ENCODE results near the gene XAF1. TPM values are rescaled to one million over a fixed set of nuclear protein-coding genes. Genes with fewer than 3 reads are reported as not detected.

Gene XAF1
- total and polyA plus RNA-seq, 10 of the 15 experiments (the other 5 are each of a cell fraction or from before 2014, with no cell fraction given) = 16.3 to 59.1 (median 44.6) TPM

GRCh38 chr17:6706996-6707395 is 48.9 kb upstream of the XAF1 start (continued):
- TF ChIP-seq, protein P1, sequence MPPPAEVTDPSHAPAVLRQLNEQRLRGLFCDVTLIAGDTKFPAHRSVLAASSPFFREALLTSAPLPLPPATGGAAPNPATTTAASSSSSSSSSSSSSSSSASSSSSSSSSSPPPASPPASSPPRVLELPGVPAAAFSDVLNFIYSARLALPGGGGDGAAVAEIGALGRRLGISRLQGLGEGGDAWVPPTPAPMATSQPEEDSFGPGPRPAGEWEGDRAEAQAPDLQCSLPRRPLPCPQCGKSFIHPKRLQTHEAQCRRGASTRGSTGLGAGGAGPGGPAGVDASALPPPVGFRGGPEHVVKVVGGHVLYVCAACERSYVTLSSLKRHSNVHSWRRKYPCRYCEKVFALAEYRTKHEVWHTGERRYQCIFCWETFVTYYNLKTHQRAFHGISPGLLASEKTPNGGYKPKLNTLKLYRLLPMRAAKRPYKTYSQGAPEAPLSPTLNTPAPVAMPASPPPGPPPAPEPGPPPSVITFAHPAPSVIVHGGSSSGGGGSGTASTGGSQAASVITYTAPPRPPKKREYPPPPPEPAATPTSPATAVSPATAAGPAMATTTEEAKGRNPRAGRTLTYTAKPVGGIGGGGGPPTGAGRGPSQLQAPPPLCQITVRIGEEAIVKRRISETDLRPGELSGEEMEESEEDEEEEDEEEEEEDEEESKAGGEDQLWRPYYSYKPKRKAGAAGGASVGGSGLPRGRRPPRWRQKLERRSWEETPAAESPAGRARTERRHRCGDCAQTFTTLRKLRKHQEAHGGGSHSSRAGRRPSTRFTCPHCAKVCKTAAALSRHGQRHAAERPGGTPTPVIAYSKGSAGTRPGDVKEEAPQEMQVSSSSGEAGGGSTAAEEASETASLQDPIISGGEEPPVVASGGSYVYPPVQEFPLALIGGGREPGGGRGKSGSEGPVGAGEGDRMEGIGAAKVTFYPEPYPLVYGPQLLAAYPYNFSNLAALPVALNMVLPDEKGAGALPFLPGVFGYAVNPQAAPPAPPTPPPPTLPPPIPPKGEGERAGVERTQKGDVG (CRISPR knock-in tag; IDR thresholded peaks at IDR 0.05) = no peak
- no peak for TF ChIP-seq RELB (IDR thresholded peaks at IDR 0.05; ENCODE audit: low read depth)
- TF ChIP-seq DPF2 (IDR thresholded peaks at IDR 0.05) = no peak
- TF ChIP-seq RAD51 (IDR thresholded peaks at IDR 0.05) = no peak
- no peak for TF ChIP-seq NR2C2 (IDR thresholded peaks at IDR 0.05; ENCODE audit: borderline replicate concordance, control insufficient read depth, insufficient read length, low read depth)

GRCh38 chr17:6708357-6708961 is 47.4 kb upstream of the XAF1 start:
- DNase-seq (ENCODE audit: low read depth, low spot score) (no peak), ATAC-seq (no peak), FAIRE-seq (no peak)
- no peak overlapping the region for H3K9ac ChIP-seq (ENCODE audit: control insufficient read depth, insufficient read depth, low read length)
- H3K9me3 ChIP-seq (replicated peaks; ENCODE audit: control insufficient read depth, insufficient read depth, low read length) = no peaks in the 10 kb centered on the region
- peaks cover 3 to 4% of the 10 kb centered on the region in 2 experiments; a peak in 2 of 4 replicates for H3K27me3 ChIP-seq (replicated peaks in 1 of 2; ENCODE audit: control insufficient read depth in 2 of 2, insufficient read depth in 2 of 2, low read length in 1 of 2)
- RAD21 ChIA-PET (ENCODE audit: unreplicated experiment) = no interaction called here
- no peak overlapping the region for H2AFZ ChIP-seq (ENCODE audit: control insufficient read depth, low read depth, low read length)
- CTCF ChIA-PET = interaction anchor here (0.7 kb wide), 1 partner anchor 133 kb away, joined by 3 read pairs; no protein-coding TSS in a partner anchor
- no peak overlapping the region for H3K4me3 ChIP-seq
- H3K79me2 ChIP-seq (ENCODE audit: control insufficient read depth, insufficient read depth, low read length) = no peaks in the 10 kb centered on the region
- BruUV-seq (replicated peaks) = no TSS peak
- in situ Hi-C loops (cut with MboI) (no loop called here), intact Hi-C loops (cut with micrococcal nuclease; ENCODE audit: unreplicated experiment) (no loop called here)
- H3K36me3 ChIP-seq (ENCODE audit: control insufficient read depth in 2 of 2, insufficient read depth in 2 of 2, low read length in 1 of 2) = no peaks in the 10 kb centered on the region
- POLR2A ChIA-PET = no interaction called here
- no peak overlapping the region for H3K4me2 ChIP-seq (ENCODE audit: control insufficient read depth, insufficient read depth)
- H3K4me1 ChIP-seq (ENCODE audit: control insufficient read depth, insufficient read depth, low read length) = no peaks in the 10 kb centered on the region
- TF ChIP-seq SRF (IDR thresholded peaks at IDR 0.05; ENCODE audit: low read depth in 2 of 2, low read length in 2 of 2) (no peak), REST (IDR thresholded peaks at IDR 0.05; ENCODE audit: low read depth, low read length) (no peak), TARDBP (IDR thresholded peaks at IDR 0.05; ENCODE audit: borderline replicate concordance) (no peak), NR2C2 (IDR thresholded peaks at IDR 0.05; ENCODE audit: borderline replicate concordance, control insufficient read depth, insufficient read length, low read depth) (no peak), SUPT20H (IDR thresholded peaks at IDR 0.05; ENCODE audit: borderline replicate concordance, control insufficient read depth, low read depth, low read length) (no peak), CHD1 (IDR thresholded peaks at IDR 0.05; ENCODE audit: low read depth, low read length) (no peak)
- TF ChIP-seq, protein P2, sequence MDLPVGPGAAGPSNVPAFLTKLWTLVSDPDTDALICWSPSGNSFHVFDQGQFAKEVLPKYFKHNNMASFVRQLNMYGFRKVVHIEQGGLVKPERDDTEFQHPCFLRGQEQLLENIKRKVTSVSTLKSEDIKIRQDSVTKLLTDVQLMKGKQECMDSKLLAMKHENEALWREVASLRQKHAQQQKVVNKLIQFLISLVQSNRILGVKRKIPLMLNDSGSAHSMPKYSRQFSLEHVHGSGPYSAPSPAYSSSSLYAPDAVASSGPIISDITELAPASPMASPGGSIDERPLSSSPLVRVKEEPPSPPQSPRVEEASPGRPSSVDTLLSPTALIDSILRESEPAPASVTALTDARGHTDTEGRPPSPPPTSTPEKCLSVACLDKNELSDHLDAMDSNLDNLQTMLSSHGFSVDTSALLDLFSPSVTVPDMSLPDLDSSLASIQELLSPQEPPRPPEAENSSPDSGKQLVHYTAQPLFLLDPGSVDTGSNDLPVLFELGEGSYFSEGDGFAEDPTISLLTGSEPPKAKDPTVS (IDR thresholded peaks at IDR 0.05; ENCODE audit: low read depth, low read length) = no peak
- SMC1A ChIA-PET (ENCODE audit: uncharacterized antibody, unreplicated experiment) = interaction anchor here (0.7 kb wide), 1 partner anchor 19 kb away, joined by 3 read pairs; no protein-coding TSS in a partner anchor
- no peaks in the 10 kb centered on the region for H4K20me1 ChIP-seq (ENCODE audit: control insufficient read depth, insufficient read depth)
- no peak overlapping the region for H3K27ac ChIP-seq (ENCODE audit: control insufficient read depth, insufficient read depth)
- whole genome bisulfite sequencing (ENCODE audit: insufficient coverage, insufficient replicate concordance, low lambda C conversion rate, missing lambda C conversion rate) = 66% methylated on average over 12 of the region's 12 CpGs
